MCF 10A (cell line): ENCODE measurements around the gene MYO9B. TPM values are rescaled to one million over a fixed set of nuclear protein-coding genes. Genes with fewer than 3 reads are reported as not detected.

Experiments
- BruUV-seq: library from RNA; stranded (reverse); fragments of 400-500 nt; replicated peaks from 2 replicates; lab custom pipeline; 2021; lab: Mats Ljungman, UMichigan
- CTCF ChIA-PET: fragments of 300-600 bp; sonication (Branson Sonifier 250); formaldehyde crosslinking; extraction: SDS; loops from one replicate; lab custom pipeline; 2021; ENCODE audit warnings: antibody characterized with exemption, inconsistent platforms; lab: Yijun Ruan, JAX
- POLR2A ChIA-PET: fragments of 300-600, 350-650 bp; sonication (Branson Sonifier 250); formaldehyde crosslinking; extraction: SDS; loops from one replicate; lab custom pipeline; 2020; ENCODE audit warnings: antibody characterized with exemption, inconsistent platforms; lab: Yijun Ruan, JAX
- DNase-seq: peaks from one replicate; pipeline ENCODE4 v3.0.0-alpha.2; 2018; ENCODE audit not compliant: unreplicated experiment
- H3K27ac Mint-ChIP-seq: one replicate; pipeline ENCODE4 v1.8.0; 2022; ENCODE audit warnings: mild to moderate bottlenecking, low read depth, mixed read lengths; ENCODE audit not compliant: unreplicated experiment
- H3K27me3 Mint-ChIP-seq: one replicate; pipeline ENCODE4 v1.8.0; 2022; ENCODE audit warnings: mixed read lengths; ENCODE audit not compliant: insufficient read depth, unreplicated experiment
- H3K36me3 Mint-ChIP-seq: one replicate; pipeline ENCODE4 v1.8.0; 2022; ENCODE audit warnings: mild to moderate bottlenecking, moderate library complexity, mixed read lengths; ENCODE audit not compliant: insufficient read depth, unreplicated experiment
- H3K4me1 Mint-ChIP-seq: one replicate; pipeline ENCODE4 v1.8.0; 2022; ENCODE audit warnings: mixed read lengths; ENCODE audit not compliant: insufficient read depth, unreplicated experiment
- H3K4me3 Mint-ChIP-seq: one replicate; pipeline ENCODE4 v1.8.0; 2022; ENCODE audit warnings: mild to moderate bottlenecking, moderate library complexity, mixed read lengths; ENCODE audit not compliant: unreplicated experiment
- H3K9me3 Mint-ChIP-seq: one replicate; pipeline ENCODE4 v1.8.0; 2022; ENCODE audit warnings: mixed read lengths; ENCODE audit not compliant: unreplicated experiment
- intact Hi-C: fragments of 100-400 bp; cut with micrococcal nuclease; formaldehyde crosslinking; loops from 2 replicates; pipeline ENCODE4 v1.14.1; 2022
- total RNA-seq: library from RNA; stranded (reverse); gene quantifications from 2 replicates; pipeline ENCODE4 v1.2.3, GENCODE V29; 2022
- TF ChIP-seq, protein P1 (sequence below): fragments of 200-600 bp; IDR thresholded peaks from one replicate; pipeline ENCODE4 v1.8.0; 2022; ENCODE audit warnings: antibody characterized with exemption, mild to moderate bottlenecking; ENCODE audit not compliant: unreplicated experiment

The MYO9B gene
- total RNA-seq, 1 experiment from 2014 or later = 43.5 TPM

DNA sequence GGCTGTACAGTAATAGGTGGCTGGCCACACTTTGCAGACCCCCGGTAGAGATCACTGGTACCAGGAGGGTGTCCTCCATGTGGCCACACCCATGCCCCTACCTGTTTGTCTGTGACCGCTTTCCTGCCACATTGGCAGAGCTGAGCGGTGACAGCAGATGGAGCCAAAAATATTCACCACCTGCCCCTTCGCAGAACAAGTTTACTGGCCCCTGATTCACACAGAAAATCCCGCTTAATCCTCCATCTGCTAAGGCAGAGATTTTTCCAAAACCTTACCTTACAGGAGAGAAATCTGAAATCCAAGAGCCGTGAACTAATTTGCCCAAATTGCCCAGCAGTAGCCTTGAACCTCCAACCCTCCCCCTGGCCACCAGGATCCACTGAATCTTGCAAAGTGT, 52.1 kb downstream of the MYO9B start:
- CTCF ChIA-PET = interaction anchor here (0.6 kb wide), 1 partner anchor 1351 kb away, joined by 3 read pairs; no protein-coding TSS in a partner anchor
- peaks cover 12% of the 10 kb centered on the region for H3K4me1 Mint-ChIP-seq
- H3K9me3 Mint-ChIP-seq = no peaks in the 10 kb centered on the region
- H3K27ac Mint-ChIP-seq = no peak overlapping the region
- TF ChIP-seq, protein P1, sequence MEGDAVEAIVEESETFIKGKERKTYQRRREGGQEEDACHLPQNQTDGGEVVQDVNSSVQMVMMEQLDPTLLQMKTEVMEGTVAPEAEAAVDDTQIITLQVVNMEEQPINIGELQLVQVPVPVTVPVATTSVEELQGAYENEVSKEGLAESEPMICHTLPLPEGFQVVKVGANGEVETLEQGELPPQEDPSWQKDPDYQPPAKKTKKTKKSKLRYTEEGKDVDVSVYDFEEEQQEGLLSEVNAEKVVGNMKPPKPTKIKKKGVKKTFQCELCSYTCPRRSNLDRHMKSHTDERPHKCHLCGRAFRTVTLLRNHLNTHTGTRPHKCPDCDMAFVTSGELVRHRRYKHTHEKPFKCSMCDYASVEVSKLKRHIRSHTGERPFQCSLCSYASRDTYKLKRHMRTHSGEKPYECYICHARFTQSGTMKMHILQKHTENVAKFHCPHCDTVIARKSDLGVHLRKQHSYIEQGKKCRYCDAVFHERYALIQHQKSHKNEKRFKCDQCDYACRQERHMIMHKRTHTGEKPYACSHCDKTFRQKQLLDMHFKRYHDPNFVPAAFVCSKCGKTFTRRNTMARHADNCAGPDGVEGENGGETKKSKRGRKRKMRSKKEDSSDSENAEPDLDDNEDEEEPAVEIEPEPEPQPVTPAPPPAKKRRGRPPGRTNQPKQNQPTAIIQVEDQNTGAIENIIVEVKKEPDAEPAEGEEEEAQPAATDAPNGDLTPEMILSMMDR = no peak
- POLR2A ChIA-PET = no interaction called here
- BruUV-seq = no TSS peak
- intact Hi-C loops = no loop called here
- H3K27me3 Mint-ChIP-seq = no peaks in the 10 kb centered on the region
- H3K36me3 Mint-ChIP-seq = peaks cover 8% of the 10 kb centered on the region
- no peak for DNase-seq
- no peak overlapping the region for H3K4me3 Mint-ChIP-seq

DNA sequence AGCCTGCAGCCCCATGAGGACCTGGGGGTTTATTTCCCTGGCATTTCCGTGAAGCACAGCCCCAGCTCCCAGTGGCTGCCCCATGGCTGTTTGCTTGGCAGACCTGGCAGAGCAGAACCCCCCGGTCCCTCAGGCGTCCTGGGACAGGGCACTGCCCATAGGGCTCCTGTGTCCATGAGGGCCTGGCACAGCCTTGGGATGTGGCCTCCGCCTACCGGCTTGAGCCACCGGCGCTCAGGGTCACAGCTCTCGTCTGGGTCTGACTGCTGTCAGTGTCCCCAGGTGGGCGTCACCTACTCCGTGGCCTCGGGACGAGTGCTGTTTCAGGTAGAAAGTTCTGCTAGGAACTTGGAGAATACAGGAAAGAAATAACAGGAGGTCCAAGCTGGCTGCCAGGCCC, 52.8 kb downstream of the MYO9B start:
- CTCF ChIA-PET = no interaction called here
- Mint-ChIP-seq H3K4me1 (peaks cover 12% of the 10 kb centered on the region), H3K36me3 (peaks cover 9% of the 10 kb centered on the region), H3K4me3 (no peak overlapping the region), H3K27ac (no peak overlapping the region), H3K9me3 (no peaks in the 10 kb centered on the region), H3K27me3 (no peaks in the 10 kb centered on the region)
- TF ChIP-seq, protein P1 = no peak
- BruUV-seq = no TSS peak
- POLR2A ChIA-PET = no interaction called here
- intact Hi-C loops = no loop called here
- DNase-seq = no peak

DNA sequence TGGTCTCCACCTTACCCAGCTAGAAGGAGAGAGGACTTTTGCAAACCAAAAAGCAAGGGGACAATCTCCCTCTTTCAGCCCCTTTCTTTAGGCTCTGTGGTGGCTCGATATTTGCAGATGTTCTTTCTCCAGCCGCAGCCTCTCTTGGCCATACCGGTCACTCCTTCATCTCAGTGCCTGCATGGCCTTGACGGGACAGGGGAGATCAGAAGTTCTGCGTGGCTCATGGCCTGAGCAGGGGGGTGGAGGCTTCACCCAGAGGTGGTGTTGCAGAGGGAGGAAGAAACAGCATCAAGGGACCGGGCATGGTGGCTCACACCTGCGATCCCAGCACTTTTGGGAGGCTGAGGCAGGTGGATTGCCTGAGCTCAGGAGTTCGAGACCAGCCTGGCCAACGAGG, 53.2 kb downstream of the MYO9B start:
- Mint-ChIP-seq H3K27ac (no peak overlapping the region), H3K27me3 (no peaks in the 10 kb centered on the region), H3K9me3 (no peaks in the 10 kb centered on the region), H3K4me3 (no peak overlapping the region), H3K4me1 (peaks cover 12% of the 10 kb centered on the region), H3K36me3 (peaks cover 13% of the 10 kb centered on the region)
- intact Hi-C loops = no loop called here
- TF ChIP-seq, protein P1 = no peak
- DNase-seq = no peak
- ChIA-PET CTCF (no interaction called here), POLR2A (no interaction called here)
- BruUV-seq = no TSS peak

DNA sequence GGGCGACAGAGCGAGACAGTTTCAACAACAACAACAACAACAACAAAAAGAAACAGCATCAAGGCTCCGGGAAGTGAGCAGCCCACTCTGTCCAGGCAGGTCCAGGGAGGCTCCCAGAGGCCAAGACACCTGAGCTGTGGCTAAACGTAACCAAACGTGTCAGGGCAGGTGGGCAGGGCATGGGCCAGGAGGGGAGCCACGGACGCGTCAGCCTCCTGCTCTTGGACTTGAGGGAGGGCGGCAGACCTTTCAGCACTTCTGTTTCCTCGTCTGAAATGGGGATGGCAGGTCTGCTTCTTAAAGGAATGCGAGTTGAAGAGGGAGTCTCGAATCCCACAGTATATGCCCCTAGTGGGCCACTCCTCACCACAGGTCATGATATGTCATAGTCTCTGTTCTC, 53.8 kb downstream of the MYO9B start:
- CTCF ChIA-PET = no interaction called here
- DNase-seq = no peak
- Mint-ChIP-seq H3K36me3 (peaks cover 14% of the 10 kb centered on the region), H3K4me3 (no peak overlapping the region), H3K9me3 (no peaks in the 10 kb centered on the region), H3K4me1 (peaks cover 12% of the 10 kb centered on the region), H3K27me3 (no peaks in the 10 kb centered on the region), H3K27ac (no peak overlapping the region)
- POLR2A ChIA-PET = no interaction called here
- intact Hi-C loops = no loop called here
- no TSS peak for BruUV-seq
- TF ChIP-seq, protein P1 = no peak
